ENCODE results near the gene DOK1.

DOK1 gene

DNA sequence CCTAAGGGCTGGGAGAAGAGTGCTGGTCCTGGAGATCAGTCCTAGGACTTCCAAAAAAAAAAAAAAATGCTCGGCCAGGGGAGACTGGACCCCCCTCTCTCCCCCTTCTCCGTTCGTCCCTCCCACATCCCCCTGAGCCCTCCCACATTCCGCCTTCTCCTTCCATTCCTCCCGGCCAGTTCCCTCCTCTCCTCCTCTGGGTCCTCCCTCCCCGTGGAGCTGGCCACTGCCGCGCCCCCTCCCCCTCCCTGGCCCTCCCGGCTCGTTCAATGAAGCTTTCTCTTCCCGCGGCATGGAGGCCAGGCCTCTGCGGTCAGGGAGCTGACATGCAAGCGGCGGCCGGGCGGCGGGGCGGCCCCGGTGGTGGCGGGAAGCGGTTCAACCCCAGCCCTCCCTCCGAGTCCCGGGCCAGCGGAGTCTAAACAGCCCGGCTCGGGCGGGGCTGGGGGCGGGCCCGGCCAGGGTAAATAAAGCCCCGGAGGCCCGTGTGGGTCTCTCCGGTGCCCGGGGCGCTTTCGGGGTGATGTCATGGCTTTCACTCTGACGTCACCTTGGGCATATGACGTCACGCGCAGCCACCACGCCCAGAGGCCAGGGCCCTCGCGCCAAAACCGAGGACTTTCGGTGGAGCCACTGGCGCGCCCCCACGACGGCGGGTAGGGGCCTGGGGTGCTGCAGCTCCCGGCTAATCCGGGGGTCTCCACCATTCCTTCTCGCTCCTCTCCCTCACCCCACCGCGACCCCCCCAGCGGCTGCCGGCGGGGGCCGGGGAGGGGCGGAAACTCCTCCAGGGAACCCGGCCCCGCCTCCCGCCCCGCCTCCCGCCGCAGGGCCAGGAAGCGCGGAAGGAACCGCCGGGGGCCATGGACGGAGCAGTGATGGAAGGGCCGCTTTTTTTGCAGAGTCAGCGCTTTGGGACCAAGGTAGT lies at the start of gene DOK1, which contains the start of gene LOXL3:
Gene DOK1 (plus strand): TSS at position 829 of the 928 bp plus-strand sequence. CDS start 35 bp downstream, at position 864.
Gene LOXL3 (minus strand): TSS at position 51 of the 928 bp plus-strand sequence. CDS start 1,308 bp downstream, outside the sequence.
- peak; percentile 70 for DNase-seq (ENCODE audit: low read depth)

DNA sequence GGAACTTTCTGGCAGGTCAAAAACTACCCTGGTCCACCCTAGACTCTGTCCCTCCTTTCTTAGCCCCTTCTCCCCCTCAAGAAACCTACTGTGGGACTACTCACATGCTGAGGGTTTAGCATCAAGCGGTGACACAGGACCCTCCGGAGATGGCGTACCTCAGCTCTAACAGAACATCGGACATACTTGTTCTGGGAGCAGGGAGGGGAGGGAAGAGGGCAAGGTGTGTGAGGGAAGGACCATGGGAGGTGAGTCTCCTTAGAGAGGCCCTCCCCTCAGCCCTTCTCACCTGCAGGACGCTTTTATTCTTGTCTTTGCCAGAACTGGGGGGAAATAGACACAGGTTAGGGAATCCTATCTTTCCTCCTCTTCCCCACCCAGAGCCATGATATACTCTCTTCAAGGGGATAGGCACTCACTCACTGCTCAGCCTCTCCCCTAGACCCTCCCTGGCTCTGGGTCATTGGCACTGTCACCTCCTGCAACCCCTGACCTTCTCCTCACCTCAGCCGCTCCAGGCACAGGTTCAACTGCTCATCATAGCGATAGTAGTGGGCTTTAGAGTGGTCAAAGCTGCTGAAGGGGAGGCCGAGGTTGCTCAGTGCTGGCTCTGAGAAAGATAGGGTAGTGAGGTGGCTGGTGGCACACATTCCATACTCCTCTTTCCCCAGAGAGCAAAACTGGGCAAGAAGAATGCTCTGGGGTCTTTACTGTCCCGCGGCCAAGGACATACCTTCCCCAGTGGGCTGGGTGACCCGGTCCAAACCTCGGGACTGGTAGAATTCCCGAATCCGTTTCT lies 48.9 kb upstream of the DOK1 start:
- DNase-seq (ENCODE audit: low read depth) = no peak

DNA sequence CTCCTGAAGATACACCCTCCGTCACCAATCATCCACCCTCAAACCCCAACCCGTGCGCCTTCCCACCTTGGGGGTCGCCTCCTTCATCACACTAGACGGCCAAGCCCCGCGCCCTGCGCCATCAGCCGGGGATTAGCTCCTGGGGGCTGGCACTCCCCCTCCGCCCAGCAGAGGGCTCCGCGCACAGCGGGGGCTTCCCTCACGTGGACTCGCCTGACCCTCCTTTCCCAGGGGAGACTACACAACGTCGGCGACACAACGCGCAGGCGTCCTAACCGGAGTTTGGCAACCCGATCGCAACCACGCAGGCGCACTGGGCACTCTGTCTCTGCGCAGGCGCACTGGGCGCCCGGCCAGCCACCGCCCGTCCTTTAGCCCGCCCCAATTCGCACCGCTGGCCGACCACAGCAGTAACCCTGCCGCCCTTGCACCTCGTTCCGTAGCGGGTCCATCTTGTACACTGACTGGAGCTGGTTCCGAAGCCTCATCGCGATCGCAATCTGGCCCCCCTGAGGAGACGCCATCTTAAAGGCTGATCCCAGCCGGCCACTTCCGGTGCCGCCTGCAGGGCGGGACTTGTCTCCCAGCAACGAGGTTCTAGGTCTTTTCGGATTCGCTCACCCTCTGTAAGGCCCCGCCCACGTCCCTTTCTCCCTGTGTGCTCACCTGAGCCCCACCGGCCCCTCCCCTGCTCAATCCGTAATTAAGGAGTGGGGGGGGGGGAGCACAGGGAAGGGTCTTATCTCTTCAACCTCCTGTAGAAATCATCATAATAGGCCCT lies 47.2 kb upstream of the DOK1 start, which contains the start of gene PCGF1:
Gene PCGF1 (minus strand): TSS at position 551 of the 781 bp plus-strand sequence. CDS start 27 bp downstream, at position 524.
- DNase-seq (ENCODE audit: low read depth) = peak; percentile 96

DNA sequence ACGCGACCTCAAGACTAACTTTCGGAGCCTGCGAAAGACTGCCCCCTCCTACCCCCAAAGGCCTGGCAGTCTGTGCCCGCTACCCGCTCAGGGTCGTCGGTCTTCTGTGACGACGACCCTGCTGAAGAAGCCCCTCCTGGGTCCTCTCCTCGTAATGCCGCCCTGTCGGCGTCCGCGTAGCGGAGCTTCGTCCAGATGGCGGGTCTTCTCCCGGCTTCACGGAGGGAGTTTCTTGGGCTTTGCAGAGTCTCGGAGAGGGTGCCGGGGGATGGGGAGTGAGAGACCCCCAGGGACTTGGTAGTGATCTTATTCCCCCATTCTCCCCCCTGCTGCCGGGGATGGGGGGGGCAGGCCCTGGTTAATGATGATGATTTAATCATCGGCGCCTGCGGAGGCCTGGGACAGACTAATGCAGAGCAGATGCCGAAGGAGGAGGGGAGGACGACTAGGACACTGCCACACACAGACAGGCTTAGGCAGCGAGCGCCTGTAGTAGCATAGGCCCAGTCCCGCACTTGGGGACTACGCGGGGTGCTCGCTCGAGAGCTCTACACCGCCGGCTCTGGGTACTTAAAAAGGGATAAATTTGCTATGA lies 46.5 kb upstream of the DOK1 start:
- DNase-seq (ENCODE audit: low read depth) = no peak

DNA sequence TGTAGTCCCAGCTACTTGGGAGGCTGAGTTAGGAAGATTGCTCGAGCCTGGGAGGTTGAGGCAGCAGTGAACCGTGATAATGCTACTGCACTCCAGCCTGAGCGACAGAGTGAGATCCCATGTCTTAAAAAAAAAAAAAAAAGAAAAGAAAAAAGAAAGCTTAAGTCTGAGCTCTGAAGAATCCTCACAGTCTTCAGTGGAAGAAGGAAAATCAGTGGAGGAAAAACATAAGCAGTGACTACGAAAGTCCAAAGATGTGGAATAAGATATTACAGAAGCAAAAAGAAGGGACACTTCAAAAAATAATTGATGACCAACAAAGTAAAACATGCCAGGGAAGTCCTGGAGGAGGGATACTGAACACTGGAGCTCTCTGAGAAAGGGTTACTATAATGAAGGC lies 44.2 kb upstream of the DOK1 start:
- DNase-seq (ENCODE audit: low read depth) = no peak

DNA sequence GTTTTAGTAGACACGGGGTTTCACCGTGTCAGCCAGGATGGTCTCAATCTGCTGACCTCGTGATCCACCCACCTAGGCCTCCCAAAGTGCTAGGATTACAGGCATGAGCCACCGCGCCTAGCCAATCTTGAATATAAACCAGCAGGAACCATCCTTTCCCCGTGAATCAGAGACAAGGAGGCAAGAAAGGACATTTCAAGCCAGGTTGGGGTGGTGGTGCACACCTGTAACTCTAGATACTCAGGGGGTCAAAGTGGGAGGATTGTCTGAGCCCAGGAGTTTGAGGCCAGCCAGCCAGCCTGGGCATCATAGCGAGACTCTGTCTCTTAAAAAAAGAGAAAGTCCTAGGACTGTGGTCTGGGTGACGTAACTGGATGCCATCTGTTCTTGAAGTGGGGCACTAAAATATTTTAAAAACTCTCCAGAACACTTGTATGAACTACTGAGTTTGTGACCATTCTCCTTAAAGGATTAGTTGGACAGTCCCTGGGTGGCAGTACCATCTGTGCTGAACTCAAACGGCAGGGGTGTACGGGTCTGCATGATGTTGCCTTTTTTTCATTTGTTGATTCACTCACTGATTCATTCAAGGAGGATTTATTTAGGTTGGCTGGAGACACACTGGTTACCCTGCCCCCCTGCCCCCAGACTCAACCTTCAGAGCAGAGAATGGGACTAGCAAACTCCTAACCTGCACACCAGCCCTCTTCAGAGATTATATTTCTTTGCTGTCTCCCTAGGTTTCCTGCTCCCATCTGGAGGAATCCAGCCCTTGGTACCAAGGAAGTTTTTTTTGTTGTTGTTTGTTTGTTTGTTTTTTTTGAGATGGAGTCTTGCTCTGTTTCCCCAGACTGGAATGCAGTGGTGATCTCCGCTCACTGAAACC lies 43.2 kb upstream of the DOK1 start:
- DNase-seq (ENCODE audit: low read depth) = no peak

DNA sequence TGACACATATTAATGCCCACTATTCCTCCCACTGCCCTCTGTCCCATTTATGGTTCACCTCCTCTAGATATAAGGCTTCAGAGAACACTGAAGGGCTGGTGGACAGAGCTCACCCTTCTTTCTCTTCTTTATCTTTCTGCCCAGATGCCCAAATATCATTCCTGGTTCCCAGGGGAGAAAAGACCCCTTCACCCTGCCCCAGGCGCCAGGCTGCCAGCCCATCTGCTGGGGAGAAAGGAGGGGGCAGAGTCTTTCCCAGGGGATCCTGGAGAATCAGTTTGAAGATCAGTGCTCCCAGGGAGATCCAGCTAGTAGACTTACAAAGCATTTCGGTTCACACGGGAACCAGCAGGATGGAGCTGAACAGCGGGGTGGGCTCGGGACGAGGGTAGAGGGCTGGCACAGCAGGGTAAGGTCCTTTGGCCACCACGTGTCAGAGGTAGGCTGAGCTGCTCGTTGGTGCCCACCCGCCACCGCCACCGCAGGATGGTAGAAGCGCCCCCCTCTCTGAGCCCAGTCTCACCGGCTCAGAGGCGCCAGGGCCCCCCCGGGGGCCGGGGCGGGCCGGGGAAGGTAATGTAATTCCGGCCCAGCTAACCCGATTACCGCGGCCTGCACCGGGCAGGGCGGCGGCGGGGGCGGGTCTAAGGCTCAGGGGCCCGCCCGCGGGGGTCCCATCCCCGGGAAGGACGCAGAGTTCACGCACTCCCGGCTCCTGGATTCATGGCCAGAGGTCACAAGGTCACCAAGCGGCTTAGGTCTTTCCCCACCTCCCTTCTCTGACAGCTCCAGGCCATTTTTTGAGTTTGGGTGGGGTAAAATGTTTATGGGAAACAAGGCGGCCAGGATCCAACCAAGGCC lies 41.5 kb upstream of the DOK1 start:
- DNase-seq (ENCODE audit: low read depth) = no peak

DNA sequence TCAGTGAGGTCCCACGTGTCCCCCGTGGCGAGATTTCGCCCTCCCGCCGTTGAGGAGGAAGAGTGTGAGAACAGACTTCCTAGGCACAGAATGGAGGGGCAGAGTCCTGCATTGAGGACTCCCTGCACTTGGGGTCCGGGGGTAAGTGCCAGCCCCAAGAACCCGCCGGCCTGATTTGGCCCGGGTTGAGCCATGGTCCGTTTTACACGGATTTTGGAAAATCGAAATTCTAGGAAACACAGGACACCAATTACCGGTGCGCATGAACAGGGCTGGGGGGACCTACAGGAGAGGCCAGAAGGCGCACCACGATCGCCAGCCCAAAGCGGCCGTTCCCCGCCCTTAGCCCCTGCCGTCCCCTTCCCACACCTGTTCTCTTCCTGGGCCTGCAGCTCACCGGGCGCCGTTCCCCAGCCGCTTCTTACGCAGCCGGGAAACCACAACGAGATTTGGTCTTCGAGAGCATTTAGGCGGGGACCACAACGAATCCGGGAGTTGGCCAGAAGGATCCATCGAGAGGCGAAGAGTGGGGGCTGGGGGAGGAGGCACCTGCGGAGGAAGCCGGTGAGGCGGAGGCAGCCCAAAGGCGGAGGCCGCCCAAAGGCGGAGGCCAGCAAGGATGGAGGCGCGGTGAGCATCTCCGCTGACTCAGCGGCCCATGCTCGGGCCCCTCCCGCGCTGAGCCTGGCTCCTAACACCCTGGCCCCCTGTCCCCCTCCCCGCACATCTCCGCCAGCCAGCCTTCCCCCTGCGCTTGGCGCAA lies 40.7 kb upstream of the DOK1 start:
- no peak for DNase-seq (ENCODE audit: low read depth)

DNA sequence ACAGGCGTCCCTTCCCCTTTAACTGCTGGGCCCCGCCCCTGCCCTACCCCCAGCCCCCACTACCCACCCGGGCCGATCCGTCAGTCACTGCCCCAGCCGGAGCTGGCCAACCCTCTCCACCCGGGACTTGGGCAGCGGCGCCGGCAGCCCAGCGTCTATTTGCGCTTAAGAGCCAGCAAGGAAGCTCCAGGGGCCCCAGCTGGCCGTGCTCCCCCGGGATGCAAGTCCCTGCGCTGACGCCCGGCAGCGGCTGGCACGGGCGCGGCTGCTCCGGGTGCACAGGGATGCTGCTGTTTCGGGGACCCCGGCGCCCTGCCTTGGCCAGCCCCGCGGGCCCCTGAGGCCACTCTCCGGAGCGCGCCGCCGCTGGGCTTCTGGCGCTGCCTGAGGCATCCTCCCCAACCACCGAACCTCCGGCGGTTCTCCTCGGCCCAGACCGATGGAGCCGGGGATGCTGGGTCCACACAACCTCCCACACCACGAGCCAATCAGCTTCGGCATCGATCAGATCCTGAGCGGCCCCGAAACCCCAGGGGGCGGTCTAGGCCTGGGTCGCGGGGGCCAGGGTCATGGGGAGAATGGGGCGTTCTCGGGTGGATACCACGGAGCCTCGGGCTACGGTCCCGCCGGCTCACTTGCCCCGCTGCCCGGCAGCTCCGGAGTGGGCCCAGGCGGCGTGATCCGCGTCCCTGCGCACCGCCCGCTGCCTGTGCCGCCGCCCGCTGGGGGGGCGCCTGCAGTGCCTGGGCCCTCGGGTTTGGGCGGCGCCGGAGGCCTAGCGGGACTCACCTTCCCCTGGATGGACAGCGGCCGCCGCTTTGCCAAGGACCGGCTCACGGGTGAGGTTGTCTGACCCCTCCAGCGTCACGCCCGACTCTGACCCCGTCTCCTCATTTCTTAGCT lies 39.9 kb upstream of the DOK1 start, which contains the start of gene TLX2:
Gene TLX2 (plus strand): TSS at position 83 of the 903 bp plus-strand sequence. CDS start 357 bp downstream, at position 440.
- DNase-seq (ENCODE audit: low read depth) = no peak

DNA sequence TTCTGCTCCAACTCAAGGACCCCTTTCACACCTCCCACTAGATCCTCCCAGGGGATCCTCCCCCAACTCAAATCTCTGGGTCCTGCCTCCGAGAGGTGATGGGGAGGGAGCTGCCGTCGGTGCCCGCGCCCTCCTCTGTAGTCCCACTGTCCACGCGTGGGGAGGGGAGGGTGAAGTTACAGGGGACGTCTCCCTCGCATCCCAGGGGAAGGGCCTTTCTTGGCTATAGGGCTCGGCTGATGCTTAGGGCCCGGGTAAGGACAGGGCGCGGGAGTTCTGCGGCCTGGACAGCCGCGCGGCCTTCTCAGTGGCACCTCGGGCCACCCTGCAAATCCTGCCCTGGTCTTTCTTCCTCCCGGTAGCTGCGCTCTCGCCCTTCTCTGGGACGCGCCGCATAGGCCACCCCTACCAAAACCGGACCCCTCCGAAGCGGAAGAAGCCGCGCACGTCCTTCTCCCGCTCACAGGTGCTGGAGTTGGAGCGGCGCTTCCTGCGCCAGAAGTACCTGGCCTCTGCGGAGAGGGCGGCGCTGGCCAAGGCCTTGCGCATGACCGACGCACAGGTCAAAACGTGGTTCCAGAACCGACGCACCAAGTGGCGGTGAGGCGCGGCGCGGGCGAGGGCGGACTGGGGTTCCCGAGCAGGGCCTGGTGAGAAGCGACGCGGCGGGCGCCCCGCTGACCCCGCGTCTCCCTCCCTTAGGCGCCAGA lies 39.1 kb upstream of the DOK1 start:
- DNase-seq (ENCODE audit: low read depth) = no peak

DNA sequence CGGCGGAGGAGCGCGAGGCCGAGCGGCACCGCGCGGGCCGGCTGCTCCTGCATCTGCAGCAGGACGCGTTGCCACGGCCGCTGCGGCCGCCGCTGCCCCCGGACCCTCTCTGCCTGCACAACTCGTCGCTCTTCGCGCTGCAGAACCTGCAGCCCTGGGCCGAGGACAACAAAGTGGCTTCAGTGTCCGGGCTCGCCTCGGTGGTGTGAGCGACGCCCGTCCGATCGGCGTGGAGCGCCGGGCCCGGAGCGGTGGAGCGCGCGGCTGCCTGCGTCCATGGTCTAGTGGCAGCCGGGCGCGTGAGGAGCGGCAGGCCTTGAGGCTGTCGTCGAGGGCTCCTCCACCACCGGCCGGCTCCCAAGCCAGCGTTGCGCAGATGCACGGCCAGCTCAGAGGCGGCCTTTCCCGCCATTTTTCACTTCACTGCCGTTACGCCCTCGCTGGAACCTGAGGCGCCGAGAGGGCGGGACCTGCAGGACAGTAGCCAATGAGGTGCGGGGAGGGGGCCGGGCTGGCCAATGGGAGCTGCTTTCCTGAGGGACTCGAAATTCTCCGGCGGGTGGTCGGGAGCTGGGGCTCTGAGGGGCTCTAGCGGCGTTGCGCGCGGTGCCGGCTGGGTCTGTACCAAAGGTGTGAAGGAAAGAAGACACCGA lies 38.4 kb upstream of the DOK1 start:
- peak; percentile 55 for DNase-seq (ENCODE audit: low read depth)

DNA sequence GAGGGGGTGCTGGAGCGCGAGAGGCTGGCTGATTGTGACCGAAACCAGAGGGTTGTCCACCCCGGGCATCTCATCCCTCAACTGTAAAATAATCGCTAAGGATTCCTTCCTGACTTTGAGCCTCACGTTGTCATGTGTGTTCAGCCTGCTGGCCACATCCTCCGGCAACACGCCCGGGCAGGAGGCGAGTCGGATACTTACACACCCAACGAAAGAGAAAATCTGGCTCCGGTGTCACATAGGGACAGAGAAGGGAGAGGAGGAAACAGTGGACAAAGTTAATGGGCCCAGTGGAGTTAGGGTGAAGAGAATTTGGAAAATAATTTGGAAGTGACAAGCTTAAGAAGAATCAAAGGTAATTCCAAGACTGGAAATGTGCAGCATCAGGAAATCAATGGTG lies 37.9 kb upstream of the DOK1 start:
- DNase-seq (ENCODE audit: low read depth) = no peak

DNA sequence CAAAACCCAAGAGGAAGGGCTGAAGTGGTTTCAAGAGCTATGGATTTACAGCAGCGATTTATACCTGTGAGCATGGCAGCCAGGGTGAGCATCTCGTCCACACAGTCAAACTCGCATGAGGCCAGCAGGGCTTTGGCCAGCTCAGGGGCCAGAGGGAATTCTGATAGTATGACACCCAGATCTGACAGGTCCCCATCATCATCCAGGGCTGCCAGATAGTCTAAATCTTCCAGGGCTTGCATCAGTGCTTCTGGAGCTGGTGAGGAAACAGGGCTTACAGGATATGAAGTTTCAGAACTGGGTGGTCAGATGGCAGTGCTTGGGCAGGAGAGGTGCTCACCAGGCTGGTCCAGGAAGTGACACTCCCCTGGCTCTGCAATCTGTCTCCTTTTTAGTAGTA lies 32.0 kb upstream of the DOK1 start:
- DNase-seq (ENCODE audit: low read depth) = no peak

DNA sequence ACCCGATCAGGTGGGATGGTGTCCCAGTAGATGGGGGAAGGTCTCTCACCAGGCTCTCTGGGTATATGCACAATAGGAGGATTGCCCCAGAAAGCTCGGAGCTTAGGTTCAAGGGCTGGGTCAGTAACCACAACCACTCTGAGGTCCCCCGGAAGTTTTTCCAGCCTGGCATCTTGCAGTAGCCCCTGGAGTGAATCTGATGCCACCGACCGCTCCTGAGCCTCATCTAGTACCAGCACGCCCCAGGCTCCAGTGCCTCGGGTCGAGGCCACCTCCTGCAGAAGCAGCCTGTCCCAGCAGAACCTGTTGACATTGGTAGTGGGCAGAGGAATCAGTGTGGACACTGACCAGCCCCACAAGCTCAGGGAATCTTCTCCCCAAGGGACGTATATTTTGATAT lies 30.5 kb upstream of the DOK1 start:
- DNase-seq (ENCODE audit: low read depth) = no peak

DNA sequence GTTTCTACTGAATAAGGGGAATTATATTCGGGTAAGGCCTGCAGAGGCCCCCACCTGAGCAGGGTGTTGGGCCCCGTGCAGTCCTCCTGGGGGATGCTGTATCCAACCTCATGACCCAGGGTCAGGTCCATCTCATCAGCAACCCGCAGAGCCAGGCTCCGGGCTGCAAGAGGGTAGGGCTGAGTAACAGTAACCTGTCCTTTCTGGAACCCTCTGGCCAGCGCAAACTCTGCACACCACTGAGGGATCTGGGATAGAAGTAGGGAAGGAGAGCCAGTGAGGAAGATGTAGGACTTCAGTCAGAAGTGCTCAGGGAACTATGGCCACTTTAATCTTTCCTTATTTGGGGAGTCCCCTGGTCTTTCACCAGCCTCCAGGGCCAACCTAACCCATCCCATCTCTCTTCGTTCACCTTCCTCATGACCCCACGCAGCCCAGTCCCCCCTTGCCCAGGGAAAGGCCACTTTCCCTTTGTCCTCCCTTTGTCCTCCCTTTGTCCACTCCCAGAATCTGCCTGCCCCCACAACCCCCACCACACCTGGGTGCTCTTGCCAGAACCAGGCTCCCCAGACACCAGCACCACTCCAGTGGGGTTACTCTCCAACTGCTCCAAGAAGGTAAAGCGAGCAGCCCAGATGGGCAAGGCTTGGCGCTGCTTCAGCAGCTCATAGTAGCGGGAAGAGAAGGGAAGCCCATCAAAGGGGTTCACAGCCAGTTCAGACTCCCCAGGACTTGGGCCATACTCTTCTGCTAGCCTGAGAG lies 29.4 kb upstream of the DOK1 start:
- DNase-seq (ENCODE audit: low read depth) = no peak
